CD4-positive, alpha-beta T cell treated with Interferon alpha-2 for 1 hour (primary cell): ENCODE data around the gene C9orf78.

Source experiments
- DNase-seq, 2 donors: peaks; one replicate each; pipeline ENCODE4 v3.0.0-alpha.2; 2020 to 2022

C9orf78 gene

DNA sequence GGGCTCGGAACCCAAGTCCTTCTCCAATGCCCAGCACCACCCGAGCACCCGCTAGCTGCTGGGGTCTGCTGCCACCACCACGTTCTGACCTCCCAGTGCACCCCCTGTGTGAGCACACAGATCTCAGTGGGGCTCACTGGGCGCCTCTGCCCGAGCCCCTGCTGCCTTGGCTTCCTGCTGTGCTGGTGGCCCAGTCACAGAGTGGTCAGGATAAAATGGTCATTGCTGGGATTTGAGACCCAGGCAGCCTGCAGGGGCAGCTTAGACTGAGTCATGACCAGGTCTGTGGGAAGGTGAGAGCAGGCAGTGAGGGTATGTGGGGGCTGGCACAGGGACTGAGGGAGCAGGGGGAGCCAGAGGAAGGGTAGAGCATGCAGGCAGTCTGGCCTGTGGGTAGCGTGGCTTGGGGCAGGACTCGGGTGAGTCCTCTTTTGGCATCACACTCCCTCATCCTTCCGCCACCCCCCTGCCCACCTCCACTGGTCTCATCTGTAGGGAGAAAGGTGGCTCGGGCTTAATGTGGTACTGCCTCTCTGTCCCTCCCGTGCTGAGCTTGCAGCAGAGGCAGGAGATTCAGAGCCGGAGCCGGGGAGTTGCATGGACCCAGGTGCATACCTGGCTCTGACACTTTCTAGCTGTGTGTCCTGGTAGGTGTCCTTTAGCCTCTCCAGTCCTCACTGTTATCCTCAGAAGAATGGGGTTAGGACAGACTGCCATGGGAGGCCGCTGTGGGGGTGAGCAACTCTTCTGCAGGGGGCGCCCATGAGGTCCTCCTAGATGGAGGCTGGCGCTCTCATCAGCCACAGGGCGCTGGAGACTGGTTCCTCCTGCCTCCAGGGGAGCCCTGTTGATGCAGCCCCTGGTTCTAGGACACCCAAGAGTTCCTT lies 32.3 kb upstream of the C9orf78 start:
- no peak for DNase-seq

DNA sequence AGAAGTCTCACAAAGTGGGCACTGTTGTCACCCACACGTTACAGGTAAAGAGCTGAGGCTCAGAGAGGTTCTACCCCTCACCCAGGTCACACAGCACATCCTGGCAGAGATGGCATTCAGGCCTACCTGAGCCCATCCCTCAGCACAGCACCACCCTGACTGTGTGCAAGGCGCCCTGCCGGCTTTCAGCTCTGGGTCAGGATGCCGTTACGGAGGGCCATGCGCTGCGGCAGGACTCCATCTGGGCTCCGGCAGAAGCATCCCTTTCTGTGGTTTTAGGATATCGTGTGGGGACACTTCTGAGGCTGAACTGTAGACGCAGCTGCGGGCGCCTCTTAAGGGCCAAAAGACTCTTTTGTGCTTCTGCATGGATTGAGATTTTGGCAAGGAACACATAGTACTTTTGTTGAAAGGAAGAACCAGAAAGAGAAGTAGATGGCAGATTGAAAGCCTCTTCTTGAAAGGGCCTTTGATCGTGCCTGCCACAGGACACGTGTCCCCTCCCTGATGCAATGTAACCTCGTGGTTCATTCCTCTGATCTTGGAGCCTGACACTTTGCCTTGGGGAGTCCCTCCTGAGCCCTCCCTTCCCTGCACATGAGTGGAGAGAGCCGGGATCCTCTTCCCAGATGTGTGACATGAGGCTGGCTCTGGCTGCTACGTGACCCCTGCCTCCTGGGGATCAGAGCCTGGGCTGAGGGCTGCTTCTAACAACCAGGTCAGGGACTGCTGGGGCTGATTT lies 31.5 kb upstream of the C9orf78 start:
- DNase-seq = peak; percentile 34 to 65

DNA sequence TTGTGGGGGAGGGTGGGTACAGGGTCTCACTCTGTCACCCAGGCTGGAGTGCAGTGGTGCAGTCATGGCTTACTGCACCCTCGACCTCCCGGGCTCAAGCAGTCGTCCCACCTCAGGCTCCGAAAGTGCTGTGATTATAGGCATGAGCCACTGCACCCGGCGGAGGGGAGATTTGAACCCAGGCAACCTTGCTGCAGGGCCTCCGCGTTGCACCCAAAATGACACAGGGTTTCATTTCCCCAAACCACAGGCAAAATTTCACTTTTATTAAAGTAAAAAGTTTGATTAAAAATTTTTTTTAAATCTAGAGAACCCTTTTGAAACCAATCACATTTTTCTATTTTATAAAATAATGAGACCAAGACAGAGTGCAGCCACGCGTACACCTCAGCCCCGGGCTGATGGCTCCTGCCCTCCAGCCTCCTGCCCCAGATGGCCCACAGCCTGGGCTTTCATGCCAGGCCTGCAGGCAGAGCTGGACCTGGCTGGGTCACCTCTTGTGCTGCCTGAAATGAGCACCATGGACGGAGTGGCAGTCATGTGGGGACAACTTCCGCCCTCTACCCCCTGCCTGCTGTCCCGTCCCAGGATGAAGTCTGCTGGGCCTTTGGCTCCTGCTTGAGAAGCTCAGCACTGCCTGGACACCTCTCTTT lies 30.7 kb upstream of the C9orf78 start:
- DNase-seq = no peak

DNA sequence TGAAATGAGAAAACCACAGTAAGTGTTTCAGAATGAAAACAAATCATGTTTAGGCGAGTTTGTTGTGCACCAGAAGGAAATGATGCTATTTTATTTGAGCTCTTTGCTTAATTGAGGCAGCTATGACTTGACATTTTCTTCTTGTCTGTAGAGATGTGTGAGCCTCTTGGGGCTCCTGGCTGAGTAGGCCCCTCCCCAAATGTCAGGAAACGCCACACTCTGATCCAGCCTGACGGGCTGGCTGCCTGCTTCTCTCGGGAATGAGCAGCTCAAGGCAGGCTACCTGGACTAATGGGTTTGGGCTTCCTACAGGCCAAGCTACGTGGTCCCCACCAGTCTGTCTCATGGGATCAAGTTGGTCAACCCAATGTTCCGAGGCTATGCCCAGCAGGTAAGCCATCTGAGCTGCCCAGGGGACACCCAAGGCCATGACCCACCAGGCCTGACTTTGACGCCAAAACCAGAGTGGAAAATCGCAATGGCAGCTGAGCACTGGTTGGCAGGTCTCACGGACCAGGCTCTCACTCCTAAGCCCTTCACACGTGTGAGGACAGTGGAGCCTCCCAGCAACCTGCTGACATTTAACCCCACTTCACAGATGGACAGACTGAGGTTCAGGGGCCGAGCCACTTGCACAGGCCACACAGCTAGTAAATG lies 30.0 kb upstream of the C9orf78 start:
- no peak for DNase-seq

DNA sequence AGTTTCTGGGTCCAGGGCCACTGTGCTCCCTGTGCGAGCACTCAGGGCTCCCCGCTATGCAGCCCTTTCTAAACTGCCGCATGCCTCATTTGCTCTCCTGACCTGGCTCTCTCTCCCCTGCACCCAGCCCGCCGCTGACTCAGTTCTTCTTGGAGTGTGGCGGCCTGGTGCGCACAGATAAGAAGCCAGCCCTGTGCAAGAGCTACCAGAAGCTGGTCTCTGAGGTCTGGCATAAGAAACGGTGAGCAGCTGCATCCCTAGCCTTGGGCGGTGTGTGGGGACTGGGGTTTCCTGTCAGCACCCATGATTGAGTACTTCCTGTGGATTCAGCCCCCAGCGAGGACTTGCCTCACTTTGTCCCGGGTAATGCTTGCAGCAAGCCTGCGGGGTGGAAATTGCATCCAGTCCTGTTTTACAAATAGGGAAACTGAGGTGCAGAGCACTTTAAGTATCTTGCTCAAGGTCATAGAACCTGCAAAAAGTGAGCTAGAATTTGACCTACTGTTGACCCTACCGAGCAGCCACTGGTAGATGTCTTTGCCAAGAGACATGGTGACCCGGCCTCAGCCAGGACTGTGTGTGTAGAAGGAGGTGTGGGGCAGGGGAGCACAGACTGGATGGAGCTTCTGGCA lies 28.1 kb upstream of the C9orf78 start:
- DNase-seq = peak; percentile 36 to 71

DNA sequence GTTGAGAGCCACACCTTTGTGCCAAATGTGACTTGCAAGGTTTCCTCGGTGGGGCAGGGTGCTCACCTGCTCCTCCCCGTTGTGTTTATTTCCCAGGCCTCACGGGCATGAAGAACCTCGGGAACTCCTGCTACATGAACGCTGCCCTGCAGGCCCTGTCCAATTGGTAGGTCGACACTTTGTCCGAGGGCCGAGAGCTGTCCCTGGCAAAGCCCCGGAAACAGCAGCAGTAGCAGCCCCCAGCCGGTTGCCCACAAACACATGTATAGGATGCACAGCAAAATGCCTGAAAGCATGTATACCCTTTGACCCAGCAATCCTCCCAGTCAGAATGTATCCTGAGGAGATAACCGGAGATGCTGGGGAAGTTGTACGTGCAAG lies 26.4 kb upstream of the C9orf78 start:
- DNase-seq = no peak

DNA sequence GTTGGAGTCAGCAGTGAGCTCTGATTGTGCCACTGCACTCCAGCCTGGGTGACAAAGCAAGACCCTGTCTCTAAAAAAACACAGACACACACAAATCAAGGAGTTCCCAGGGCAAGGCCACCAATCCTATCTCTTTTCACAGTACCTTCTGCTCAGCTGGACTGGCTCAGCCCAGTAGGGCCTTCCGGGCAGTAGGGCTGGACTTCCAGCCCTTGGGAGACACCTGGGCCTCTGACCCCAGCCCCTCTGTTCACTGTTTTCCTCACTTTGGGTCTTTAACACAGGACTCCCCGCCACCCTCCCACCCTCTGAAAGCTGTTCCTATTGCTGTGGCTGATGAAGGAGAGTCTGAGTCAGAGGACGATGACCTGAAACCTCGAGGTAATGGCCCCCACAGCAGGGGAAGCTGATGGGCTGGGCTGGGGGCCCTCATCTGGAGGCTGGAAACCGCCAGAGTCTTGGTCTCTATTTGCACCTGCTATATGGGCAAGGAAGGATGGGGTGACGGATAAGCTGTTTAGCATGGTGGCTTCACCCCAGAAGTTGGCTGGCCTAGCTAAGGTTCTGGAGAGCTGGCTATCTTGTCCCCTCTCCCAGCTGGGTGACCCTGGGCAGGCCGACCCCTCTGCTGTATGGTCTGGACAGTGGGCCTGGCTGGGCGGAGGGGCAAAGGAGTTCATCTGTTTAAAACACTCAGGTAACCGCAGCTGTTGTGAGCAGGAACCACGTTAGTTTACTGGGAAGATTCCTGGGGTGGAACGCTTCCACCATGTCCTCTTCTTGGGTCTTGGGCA lies 25.8 kb upstream of the C9orf78 start:
- no peak for DNase-seq

DNA sequence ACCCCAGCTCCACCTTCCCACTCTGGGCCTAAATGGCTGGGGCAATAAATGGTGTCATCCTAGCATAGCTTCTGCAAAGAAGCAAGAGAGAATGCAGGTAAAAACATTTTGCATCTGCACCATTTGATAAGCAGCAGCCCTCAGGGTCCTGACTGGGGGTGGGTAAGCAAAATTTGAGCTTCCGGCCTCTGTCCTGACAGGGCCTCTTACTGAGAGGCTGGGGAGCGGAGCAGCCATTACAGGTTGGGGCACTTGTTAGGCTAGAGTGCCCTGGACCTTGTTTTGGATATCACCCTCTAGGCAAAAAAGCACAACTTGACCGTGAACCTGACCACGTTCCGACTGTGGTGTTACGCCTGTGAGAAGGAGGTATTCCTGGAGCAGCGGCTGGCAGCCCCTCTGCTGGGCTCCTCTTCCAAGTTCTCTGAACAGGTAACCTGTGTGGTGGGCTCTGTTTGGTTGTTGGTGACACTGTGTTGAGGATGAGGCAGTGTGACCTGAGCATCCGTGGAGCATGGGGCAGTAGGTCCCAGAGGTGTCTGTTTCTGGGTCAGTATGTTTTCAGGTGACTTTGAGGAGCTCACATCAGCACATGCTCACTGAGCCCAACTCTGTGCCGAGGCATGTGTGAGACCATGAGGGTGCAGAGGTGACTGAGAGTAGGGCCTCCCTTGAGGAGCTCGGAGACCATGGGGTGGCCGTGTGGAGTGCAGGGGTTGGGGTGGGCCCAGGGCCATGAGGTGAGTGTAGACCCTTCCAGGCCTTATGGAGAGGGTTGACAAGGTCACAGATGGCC lies 23.3 kb upstream of the C9orf78 start:
- DNase-seq = no peak

DNA sequence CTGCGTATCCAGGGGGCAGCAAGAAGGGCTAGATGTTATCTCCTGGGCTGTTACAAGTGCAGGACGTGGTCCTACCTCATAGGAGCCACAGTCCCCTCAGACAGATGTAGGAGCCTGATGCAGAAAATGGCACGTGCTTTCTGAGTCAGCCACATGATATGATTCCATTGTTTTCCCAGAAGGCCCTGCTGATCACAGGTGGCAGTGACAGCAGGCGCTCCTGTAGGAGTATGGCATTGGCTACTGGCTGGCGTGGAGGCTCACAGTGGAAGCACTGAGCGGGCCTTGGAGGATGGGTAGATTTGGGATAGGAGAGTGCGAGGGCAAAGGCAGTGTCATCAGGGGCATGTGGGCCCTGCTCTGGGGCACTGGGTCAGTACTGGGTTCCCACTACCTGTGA lies 22.1 kb upstream of the C9orf78 start:
- DNase-seq = no peak

DNA sequence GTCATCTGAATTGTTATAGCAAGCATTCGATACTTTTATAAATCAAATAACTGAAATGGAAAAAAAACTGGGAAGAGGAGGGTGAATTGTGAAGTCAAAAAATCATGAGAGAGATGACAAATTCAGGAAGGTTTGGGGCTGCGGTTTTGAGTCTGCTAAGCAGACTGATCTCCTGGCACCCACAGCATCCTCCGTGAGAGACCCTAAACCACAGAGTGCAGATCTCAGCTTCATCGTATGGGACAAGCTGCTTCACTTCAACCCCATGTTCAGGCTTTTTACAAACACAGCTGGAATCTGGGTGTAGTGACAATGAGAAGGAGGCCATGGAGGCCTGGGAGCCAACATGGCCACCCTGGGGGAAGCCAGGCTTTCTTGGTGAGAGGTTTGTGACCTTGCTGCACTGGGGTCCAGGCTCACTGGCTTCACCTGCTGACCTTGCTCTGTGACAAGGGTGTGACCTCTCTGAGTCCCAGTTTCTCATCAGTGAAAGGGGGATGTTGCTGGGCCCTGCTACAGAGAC lies 19.6 kb upstream of the C9orf78 start:
- DNase-seq = no peak

DNA sequence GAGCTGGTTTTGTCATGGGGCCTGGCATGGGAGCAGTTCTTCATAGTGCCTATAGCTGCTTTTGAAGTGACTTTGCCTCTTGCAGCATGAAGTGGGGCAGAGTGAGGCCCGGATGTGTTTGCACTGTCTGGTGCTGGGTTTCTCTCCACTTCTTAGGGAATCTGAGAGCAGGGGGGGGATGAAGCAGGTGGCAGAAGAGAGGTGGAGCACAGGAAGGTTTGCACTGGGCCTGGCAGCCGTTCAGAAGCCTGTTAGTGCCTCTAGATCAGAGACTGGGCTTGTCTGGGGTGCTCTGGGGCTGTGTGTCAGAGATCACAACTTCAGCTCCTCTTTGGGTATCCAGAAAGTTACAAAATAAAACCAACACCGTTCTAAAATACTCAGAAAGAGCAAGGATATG lies 18.5 kb upstream of the C9orf78 start:
- no peak for DNase-seq

DNA sequence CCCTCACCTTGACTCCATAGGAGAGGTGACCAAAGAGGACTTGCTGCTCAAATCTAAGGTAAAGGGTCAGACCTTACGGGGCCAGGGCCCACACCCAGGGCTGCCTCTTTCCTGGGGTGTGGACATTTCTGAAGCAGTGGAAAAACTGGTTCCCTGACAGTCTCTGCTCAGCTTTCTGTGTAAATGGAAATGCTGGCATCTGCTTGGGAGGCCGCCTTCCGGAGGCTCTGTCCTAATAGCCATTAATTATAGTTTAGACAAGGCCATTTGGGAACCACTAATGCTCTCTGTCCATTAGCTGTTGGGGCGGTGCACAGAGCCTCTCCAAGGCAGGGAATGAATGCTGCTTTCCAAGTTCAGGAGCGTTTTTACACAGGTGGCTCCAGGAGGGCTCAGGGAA lies 17.5 kb upstream of the C9orf78 start:
- no peak for DNase-seq

DNA sequence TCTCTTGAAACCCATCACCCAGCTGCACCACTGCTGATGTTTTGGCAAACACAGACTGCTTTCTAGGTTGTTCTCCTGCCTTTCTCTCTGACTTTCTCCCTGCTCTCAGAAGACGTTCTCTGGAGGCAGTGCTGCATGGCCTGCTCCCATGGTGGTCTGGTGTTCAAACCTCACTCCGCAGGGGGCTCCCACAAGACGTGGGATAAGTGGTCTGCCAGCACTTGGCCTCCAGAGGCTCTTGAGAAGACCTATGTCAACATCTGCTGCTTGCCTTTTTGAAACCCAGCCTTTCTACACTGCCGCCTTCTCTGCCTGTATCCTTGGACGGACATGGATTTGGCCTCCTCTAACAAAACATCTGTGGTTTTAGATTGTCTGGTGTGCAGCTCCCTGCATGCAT lies 16.7 kb upstream of the C9orf78 start:
- no peak for DNase-seq

DNA sequence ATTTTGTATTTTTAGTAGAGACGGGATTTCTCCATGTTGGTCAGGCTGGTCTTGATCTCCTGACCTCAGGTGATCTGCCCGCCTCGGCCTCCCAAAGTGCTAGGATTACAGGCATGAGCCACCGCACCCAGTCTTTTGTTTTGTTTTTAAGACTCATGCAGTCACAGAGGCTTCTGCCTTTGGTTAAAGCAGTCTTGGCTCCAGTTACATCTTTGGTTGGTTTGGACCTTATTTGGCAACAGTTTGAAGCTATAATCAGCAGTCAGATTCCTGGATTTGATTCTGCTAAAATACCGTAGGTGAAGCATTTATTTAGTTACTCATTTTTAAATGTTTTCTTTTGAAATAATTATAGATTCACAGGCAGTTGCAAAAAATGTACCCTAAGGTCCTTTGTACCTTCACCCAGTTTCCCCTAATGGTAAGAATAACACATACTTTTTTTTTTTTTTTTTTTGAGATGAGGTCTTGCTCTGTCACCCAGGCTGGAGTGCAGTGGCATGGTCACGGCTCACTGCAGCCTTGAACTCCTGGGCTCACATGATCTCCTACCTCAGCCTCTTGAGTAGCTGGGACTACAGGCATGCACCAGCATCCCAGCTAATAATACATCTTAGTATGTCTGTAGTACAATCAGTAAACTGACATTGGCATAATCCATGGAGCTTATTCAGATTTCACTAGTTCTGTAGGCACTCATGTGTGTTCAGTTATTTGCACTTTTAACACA lies 15.9 kb upstream of the C9orf78 start:
- DNase-seq = no peak

DNA sequence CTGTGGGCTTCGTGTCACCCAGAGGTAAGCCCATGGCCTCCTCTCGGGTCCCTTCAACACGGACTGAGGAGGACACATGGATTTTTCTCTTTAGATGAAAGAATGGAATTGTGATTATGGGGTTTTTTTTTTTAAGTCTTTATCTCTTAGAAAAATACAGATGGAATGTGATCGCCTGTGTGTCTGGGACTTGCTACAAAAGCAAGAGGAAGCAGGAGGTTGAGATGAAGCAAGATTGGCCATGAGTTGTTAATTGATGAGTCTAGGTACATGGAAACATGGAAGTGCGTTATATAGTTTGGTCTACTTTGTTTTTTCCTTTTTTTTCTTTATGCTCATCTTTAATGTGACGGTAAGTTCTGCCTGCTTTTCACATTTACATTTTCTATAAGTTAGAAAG lies 14.8 kb upstream of the C9orf78 start:
- no peak for DNase-seq

DNA sequence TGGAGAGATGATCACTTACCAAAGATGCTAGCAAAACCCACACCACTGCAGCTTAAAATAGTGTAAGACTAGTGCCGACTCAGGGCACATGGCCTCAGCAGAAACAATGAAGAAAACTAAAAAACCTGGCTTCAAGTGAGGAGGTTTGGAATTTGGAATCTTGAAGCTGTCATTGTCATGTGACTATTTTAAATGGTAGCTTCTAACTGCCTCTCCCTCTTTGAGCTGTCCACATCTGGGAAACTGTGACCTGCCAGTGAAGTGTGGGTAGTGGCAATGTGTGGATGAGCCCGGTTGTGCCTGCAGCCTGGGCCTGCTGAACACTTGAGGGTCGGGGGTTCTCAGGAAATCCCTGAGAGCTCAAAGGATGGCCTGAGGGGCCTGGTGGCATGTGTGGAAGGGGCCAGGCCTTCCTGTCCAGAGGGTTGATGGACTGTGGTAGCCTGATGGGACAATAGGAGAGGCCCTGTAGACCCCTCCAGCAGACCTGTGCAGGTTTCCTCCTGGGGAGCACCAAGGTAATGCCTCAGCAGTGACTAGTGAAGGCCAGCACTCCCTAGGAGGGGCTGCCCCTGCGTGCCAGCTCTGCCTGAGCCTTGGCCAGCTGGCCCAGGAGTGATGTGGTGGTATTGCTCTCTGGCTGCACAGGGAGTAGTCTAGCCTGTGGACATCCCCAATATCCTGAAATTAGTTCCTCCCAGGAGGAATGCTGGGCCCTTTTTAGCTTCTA lies 13.8 kb upstream of the C9orf78 start:
- DNase-seq = no peak

DNA sequence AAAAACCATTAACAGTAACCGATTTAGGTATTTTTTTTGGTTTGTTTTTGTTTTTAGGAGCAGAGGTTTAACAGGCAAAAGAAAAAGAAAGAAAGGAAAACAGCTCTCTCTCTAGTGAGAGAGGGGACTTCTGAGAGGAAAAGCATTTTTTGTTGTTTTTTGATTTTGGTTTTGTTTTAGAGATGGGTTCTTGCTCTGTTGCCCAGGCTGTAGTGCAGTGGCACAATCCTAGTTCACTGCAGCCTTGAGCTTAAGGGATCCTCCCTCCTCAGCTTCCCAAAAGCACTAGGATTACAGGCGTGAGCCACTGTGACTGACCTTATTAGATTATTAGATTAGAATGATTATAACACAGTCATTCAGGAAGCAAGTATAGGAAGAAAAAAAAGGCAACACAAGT lies 10.3 kb upstream of the C9orf78 start:
- DNase-seq = no peak

DNA sequence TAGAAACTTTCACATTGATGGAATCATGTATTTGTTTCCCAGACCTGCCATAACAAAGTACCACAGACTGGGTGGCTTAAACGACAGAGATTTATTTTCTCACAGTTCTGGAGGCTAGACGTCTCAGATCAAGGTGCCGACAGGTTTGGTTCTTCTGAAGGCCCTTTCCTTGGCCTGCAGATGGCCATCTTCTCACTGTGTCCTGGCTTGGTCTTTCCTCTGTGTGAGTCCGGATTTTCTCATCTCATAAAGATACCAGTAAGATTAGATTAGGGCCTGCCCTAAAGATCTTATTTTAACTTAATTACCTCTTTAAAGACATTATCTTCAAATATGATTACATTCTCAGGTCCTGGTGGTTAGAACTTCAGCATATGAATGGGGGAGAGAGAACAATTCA lies 6.0 kb upstream of the C9orf78 start:
- no peak for DNase-seq

DNA sequence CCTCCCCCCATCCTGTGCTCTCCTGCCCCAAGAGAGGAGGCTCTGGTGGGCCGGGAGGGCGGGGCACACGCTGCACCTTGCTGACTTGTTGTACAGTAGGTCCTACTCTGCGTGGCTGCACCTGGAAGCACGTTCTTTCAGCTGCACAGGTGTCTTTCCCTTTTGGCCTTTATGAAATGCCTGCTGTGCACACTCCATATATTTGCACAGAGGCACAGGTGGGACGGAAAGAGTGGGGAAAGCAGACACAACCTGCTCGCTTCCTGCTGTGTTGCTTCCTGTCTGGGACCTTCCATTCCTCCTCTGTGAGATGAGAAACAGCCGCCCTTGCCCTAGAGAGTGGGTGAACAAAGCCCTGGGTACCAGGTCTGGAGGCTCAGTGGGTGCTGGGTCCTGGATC lies 5.0 kb upstream of the C9orf78 start:
- DNase-seq = peak in 1 of 2 donors; percentile 13
